Gastrocnemius medialis (tissue), 4 donors: ENCODE measurements around the gene GPR142.

Experiments
- POLR2A ChIP-seq, 2 donors: fragments of 450-650 bp; IDR thresholded peaks; one replicate each; pipeline ENCODE4 v1.6.1; 2017; ENCODE audit warnings: antibody characterized with exemption in 2 of 2, mild to moderate bottlenecking in 2 of 2, moderate library complexity in 2 of 2
- TF ChIP-seq, protein P1 (sequence below), 5 experiments: fragments of 450-650 bp in 3 of 5; fragments of 200-600 bp in 2 of 5; sonication (generic) in 2 of 5; IDR thresholded peaks in 4 of 5; conservative IDR thresholded peaks in 1 of 5; 1 replicate in 4 of 5; 2 replicates in 1 of 5; pipeline ENCODE4 v1.5.1; 2016 to 2019; ENCODE audit warnings: antibody characterized with exemption in 5 of 5, mild to moderate bottlenecking in 3 of 5, moderate library complexity in 3 of 5

GRCh38 chr17:74347646-74348045, 19.7 kb upstream of the GPR142 start:
- TF ChIP-seq, protein P1, sequence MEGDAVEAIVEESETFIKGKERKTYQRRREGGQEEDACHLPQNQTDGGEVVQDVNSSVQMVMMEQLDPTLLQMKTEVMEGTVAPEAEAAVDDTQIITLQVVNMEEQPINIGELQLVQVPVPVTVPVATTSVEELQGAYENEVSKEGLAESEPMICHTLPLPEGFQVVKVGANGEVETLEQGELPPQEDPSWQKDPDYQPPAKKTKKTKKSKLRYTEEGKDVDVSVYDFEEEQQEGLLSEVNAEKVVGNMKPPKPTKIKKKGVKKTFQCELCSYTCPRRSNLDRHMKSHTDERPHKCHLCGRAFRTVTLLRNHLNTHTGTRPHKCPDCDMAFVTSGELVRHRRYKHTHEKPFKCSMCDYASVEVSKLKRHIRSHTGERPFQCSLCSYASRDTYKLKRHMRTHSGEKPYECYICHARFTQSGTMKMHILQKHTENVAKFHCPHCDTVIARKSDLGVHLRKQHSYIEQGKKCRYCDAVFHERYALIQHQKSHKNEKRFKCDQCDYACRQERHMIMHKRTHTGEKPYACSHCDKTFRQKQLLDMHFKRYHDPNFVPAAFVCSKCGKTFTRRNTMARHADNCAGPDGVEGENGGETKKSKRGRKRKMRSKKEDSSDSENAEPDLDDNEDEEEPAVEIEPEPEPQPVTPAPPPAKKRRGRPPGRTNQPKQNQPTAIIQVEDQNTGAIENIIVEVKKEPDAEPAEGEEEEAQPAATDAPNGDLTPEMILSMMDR (IDR thresholded peaks at IDR 0.05 in 4 of 5, conservative IDR thresholded peaks at IDR 0.05 in 1 of 5): no peak
- TF ChIP-seq POLR2A (IDR thresholded peaks at IDR 0.05): no peak
